ENCODE data around the gene CD99. TPM values are rescaled to one million over a fixed set of nuclear protein-coding genes. Genes with fewer than 3 reads are reported as not detected.

CD99 gene
- total and polyA plus RNA-seq, 2 of the 13 experiments (the other 11 are each of a cell fraction or from before 2014, with no cell fraction given) = 78.8 to 111 TPM

DNA sequence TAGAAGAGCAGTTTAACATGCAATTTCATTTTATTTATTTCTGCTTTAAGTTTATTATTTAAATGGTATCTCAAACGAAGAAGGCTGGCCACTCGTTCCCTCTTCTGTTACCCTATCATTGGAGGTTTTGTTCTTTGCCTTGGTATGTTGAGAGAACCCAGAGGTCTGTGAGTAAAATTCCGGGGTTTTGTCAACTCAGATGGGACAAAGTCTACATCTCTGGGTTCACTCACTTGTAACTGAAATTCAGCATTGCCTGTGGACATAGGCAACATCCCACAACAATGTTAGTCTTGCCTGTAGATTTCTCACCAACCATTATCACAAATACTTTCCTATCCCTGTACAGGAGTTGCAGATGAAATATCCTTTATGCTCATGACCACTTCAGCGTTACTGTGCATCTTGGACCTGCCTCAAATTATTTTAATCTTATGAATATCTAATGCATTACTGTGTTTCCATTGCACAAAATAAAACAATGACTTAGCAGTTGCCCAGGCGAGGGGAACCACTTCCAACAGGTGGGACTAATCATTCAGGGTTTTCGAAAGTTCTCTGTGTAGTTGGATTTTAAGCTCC is 33.5 kb upstream of the CD99 start (continued):
- TF ChIP-seq, protein P1, sequence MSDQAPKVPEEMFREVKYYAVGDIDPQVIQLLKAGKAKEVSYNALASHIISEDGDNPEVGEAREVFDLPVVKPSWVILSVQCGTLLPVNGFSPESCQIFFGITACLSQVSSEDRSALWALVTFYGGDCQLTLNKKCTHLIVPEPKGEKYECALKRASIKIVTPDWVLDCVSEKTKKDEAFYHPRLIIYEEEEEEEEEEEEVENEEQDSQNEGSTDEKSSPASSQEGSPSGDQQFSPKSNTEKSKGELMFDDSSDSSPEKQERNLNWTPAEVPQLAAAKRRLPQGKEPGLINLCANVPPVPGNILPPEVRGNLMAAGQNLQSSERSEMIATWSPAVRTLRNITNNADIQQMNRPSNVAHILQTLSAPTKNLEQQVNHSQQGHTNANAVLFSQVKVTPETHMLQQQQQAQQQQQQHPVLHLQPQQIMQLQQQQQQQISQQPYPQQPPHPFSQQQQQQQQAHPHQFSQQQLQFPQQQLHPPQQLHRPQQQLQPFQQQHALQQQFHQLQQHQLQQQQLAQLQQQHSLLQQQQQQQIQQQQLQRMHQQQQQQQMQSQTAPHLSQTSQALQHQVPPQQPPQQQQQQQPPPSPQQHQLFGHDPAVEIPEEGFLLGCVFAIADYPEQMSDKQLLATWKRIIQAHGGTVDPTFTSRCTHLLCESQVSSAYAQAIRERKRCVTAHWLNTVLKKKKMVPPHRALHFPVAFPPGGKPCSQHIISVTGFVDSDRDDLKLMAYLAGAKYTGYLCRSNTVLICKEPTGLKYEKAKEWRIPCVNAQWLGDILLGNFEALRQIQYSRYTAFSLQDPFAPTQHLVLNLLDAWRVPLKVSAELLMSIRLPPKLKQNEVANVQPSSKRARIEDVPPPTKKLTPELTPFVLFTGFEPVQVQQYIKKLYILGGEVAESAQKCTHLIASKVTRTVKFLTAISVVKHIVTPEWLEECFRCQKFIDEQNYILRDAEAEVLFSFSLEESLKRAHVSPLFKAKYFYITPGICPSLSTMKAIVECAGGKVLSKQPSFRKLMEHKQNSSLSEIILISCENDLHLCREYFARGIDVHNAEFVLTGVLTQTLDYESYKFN (CRISPR knock-in tag; conservative IDR thresholded peaks at IDR 0.05) = peak; percentile 72
- TF ChIP-seq RARA (CRISPR knock-in tag; IDR thresholded peaks at IDR 0.05) = no peak
- TF ChIP-seq JUN (CRISPR knock-in tag; IDR thresholded peaks at IDR 0.05) = no peak
- TF ChIP-seq GFI1 (CRISPR knock-in tag; IDR thresholded peaks at IDR 0.05; ENCODE audit: borderline replicate concordance) = no peak
- peak; percentile 75; the same call in 1 of the 2 replicates for TF ChIP-seq ZSCAN29 (CRISPR knock-in tag; conservative IDR thresholded peaks at IDR 0.05)
- TF ChIP-seq ZNF607 (CRISPR knock-in tag; IDR thresholded peaks at IDR 0.05; ENCODE audit: borderline replicate concordance) = no peak
- TF ChIP-seq, protein P2, sequence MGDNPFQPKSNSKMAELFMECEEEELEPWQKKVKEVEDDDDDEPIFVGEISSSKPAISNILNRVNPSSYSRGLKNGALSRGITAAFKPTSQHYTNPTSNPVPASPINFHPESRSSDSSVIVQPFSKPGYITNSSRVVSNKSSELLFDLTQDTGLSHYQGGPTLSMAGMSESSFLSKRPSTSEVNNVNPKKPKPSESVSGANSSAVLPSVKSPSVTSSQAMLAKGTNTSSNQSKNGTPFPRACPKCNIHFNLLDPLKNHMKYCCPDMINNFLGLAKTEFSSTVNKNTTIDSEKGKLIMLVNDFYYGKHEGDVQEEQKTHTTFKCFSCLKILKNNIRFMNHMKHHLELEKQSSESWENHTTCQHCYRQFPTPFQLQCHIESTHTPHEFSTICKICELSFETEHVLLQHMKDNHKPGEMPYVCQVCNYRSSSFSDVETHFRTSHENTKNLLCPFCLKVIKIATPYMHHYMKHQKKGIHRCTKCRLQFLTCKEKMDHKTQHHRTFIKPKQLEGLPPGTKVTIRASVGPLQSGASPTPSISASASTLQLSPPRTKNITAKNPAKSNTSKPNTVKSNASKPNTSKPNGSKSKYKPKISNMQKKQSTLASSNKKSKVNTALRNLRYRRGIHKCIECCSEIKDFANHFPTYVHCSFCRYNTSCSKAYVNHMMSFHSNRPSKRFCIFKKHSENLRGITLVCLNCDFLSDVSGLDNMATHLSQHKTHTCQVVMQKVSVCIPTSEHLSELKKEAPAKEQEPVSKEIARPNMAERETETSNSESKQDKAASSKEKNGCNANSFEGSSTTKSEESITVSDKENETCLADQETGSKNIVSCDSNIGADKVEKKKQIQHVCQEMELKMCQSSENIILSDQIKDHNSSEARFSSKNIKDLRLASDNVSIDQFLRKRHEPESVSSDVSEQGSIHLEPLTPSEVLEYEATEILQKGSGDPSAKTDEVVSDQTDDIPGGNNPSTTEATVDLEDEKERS (CRISPR knock-in tag; IDR thresholded peaks at IDR 0.05) = no peak
- no peak for TF ChIP-seq ESRRA (CRISPR knock-in tag; IDR thresholded peaks at IDR 0.05; ENCODE audit: low read depth)
- no peak for TF ChIP-seq ZMAT3 (CRISPR knock-in tag; conservative IDR thresholded peaks at IDR 0.05)
- TF ChIP-seq ATF7 (IDR thresholded peaks at IDR 0.05) = no peak
- TF ChIP-seq ATF7 (CRISPR knock-in tag; IDR thresholded peaks at IDR 0.05) = no peak
- peak; percentile 9 for TF ChIP-seq ASH2L (IDR thresholded peaks at IDR 0.05; ENCODE audit: insufficient read length, low read depth, low read length)
- TF ChIP-seq, protein P3, sequence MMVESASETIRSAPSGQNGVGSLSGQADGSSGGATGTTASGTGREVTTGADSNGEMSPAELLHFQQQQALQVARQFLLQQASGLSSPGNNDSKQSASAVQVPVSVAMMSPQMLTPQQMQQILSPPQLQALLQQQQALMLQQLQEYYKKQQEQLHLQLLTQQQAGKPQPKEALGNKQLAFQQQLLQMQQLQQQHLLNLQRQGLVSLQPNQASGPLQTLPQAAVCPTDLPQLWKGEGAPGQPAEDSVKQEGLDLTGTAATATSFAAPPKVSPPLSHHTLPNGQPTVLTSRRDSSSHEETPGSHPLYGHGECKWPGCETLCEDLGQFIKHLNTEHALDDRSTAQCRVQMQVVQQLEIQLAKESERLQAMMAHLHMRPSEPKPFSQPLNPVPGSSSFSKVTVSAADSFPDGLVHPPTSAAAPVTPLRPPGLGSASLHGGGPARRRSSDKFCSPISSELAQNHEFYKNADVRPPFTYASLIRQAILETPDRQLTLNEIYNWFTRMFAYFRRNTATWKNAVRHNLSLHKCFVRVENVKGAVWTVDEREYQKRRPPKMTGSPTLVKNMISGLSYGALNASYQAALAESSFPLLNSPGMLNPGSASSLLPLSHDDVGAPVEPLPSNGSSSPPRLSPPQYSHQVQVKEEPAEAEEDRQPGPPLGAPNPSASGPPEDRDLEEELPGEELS (CRISPR knock-in tag; IDR thresholded peaks at IDR 0.05) = peak; percentile 54
- no peak for TF ChIP-seq ZNF350 (CRISPR knock-in tag; IDR thresholded peaks at IDR 0.05; ENCODE audit: borderline replicate concordance, low read depth)
- TF ChIP-seq SPEN (CRISPR knock-in tag; IDR thresholded peaks at IDR 0.05; ENCODE audit: low read depth) = no peak
- no peak for TF ChIP-seq NFE2 (CRISPR knock-in tag; IDR thresholded peaks at IDR 0.05)
- TF ChIP-seq ZKSCAN5 (CRISPR knock-in tag; IDR thresholded peaks at IDR 0.05) = no peak
- no peak for TF ChIP-seq NR2F6 (IDR thresholded peaks at IDR 0.05)
- TF ChIP-seq NR2F6 (CRISPR knock-in tag; IDR thresholded peaks at IDR 0.05) = 0 out of 2 replicates have a peak, but pooled peaks have one; percentile 10
- TF ChIP-seq, protein P4, sequence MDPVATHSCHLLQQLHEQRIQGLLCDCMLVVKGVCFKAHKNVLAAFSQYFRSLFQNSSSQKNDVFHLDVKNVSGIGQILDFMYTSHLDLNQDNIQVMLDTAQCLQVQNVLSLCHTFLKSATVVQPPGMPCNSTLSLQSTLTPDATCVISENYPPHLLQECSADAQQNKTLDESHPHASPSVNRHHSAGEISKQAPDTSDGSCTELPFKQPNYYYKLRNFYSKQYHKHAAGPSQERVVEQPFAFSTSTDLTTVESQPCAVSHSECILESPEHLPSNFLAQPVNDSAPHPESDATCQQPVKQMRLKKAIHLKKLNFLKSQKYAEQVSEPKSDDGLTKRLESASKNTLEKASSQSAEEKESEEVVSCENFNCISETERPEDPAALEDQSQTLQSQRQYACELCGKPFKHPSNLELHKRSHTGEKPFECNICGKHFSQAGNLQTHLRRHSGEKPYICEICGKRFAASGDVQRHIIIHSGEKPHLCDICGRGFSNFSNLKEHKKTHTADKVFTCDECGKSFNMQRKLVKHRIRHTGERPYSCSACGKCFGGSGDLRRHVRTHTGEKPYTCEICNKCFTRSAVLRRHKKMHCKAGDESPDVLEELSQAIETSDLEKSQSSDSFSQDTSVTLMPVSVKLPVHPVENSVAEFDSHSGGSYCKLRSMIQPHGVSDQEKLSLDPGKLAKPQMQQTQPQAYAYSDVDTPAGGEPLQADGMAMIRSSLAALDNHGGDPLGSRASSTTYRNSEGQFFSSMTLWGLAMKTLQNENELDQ (CRISPR knock-in tag; IDR thresholded peaks at IDR 0.05; ENCODE audit: borderline replicate concordance) = no peak

All from HepG2 (cell line).